Trophoblast cell (in vitro differentiated cells and primary cell): ENCODE data around the gene PARP1.

Experiments
- DNase-seq, 2 donors: peaks; one replicate each; pipeline ENCODE4 v3.0.0-alpha.2; 2016
- H2AFZ ChIP-seq: 2 replicates; pipeline ENCODE4 v1.6.1; 2013; ENCODE audit warnings: low read length, moderate library complexity, mild to moderate bottlenecking; ENCODE audit not compliant: insufficient read depth, poor library complexity
- H2AK5ac ChIP-seq: 2 replicates; pipeline ENCODE4 v1.6.1; 2013; ENCODE audit warnings: mild to moderate bottlenecking, low read length
- H2BK120ac ChIP-seq: 2 replicates; pipeline ENCODE4 v1.6.1; 2013; ENCODE audit warnings: low read length, mild to moderate bottlenecking, moderate library complexity; ENCODE audit not compliant: insufficient read depth, poor library complexity
- H2BK12ac ChIP-seq: 2 replicates; pipeline ENCODE4 v1.6.1; 2013; ENCODE audit warnings: mild to moderate bottlenecking, low read length, moderate library complexity
- H2BK5ac ChIP-seq: 2 replicates; pipeline ENCODE4 v1.6.1; 2013; ENCODE audit warnings: low read length, low read depth, moderate library complexity, mild to moderate bottlenecking; ENCODE audit not compliant: poor library complexity
- H3K14ac ChIP-seq: 2 replicates; pipeline ENCODE4 v1.6.1; 2013; ENCODE audit warnings: mild to moderate bottlenecking, low read length
- H3K18ac ChIP-seq: 2 replicates; pipeline ENCODE4 v1.6.1; 2013; ENCODE audit warnings: mild to moderate bottlenecking, low read length
- H3K23ac ChIP-seq: 2 replicates; pipeline ENCODE4 v1.6.1; 2013; ENCODE audit warnings: low read length
- H3K27ac ChIP-seq: 2 replicates; pipeline ENCODE4 v1.5.1; 2013; ENCODE audit warnings: low read depth, mild to moderate bottlenecking, inconsistent platforms, low read length, moderate library complexity
- H3K27me3 ChIP-seq: 2 replicates; pipeline ENCODE4 v1.6.1; 2013; ENCODE audit warnings: inconsistent platforms, mild to moderate bottlenecking, low read length, moderate library complexity; ENCODE audit not compliant: insufficient read depth
- H3K36me3 ChIP-seq, 2 experiments: 1 replicate in 1 of 2; 2 replicates in 1 of 2; pipeline ENCODE4 v1.6.1; 2013; ENCODE audit warnings: low read length in 2 of 2, mild to moderate bottlenecking in 2 of 2, moderate library complexity in 1 of 2; ENCODE audit not compliant: insufficient read depth in 2 of 2, control insufficient read depth in 1 of 2
- H3K4ac ChIP-seq: 2 replicates; pipeline ENCODE4 v1.6.1; 2013; ENCODE audit warnings: low read depth, mild to moderate bottlenecking, low read length, moderate library complexity
- H3K4me1 ChIP-seq, 2 experiments: 1 replicate in 1 of 2; 2 replicates in 1 of 2; pipeline ENCODE4 v1.6.1; 2013; ENCODE audit warnings: low read length in 2 of 2, mild to moderate bottlenecking in 2 of 2, moderate library complexity in 1 of 2; ENCODE audit not compliant: insufficient read depth in 2 of 2, control insufficient read depth in 1 of 2
- H3K4me2 ChIP-seq: 2 replicates; pipeline ENCODE4 v1.6.1; 2013; ENCODE audit warnings: inconsistent platforms, mild to moderate bottlenecking, low read length, moderate library complexity
- H3K4me3 ChIP-seq: 2 replicates; pipeline ENCODE4 v1.5.1; 2013; ENCODE audit warnings: mild to moderate bottlenecking, low read depth, low read length, inconsistent platforms
- H3K79me1 ChIP-seq: one replicate; pipeline ENCODE4 v1.6.1; 2013; ENCODE audit warnings: low read length
- H3K79me2 ChIP-seq: 2 replicates; pipeline ENCODE4 v1.6.1; 2013; ENCODE audit warnings: low read length, mild to moderate bottlenecking; ENCODE audit not compliant: control insufficient read depth, insufficient read depth, poor library complexity
- H3K9ac ChIP-seq: 2 replicates; pipeline ENCODE4 v1.6.1; 2013; ENCODE audit warnings: mild to moderate bottlenecking, low read length
- H3K9me3 ChIP-seq: 2 replicates; pipeline ENCODE4 v1.6.1; 2013; ENCODE audit warnings: low read depth, mild to moderate bottlenecking, control low read depth, inconsistent platforms, low read length; ENCODE audit not compliant: insufficient read depth
- H4K12ac ChIP-seq: 2 replicates; pipeline ENCODE4 v1.6.1; 2013; ENCODE audit warnings: low read depth, mild to moderate bottlenecking, low read length, moderate library complexity
- H4K8ac ChIP-seq: 2 replicates; pipeline ENCODE4 v1.6.1; 2013; ENCODE audit warnings: low read depth, mild to moderate bottlenecking, low read length, moderate library complexity
- H4K91ac ChIP-seq: one replicate; pipeline ENCODE4 v1.6.1; 2013; ENCODE audit warnings: low read depth, mild to moderate bottlenecking, low read length, moderate library complexity
- WGBS: extraction: QIAGEN DNeasy Blood & Tissue Kit; methylation state at CpG from one replicate; pipeline ENCODE4 v1.1.7; 2013; ENCODE audit warnings: missing lambda C conversion rate; ENCODE audit not compliant: insufficient read length, insufficient coverage; ENCODE audit errors: extremely low coverage; 5-methylcytosine and 5-hydroxymethylcytosine counted together

The PARP1 gene

GRCh38 chr1:226362361-226362760 is 45.5 kb downstream of the PARP1 start:
- no peak overlapping the region for H2BK12ac ChIP-seq
- H3K4me2 ChIP-seq: no peak overlapping the region
- no peak overlapping the region for H2BK120ac ChIP-seq
- H4K91ac ChIP-seq: no peak overlapping the region
- no peak overlapping the region for H4K12ac ChIP-seq
- H3K27ac ChIP-seq: no peak overlapping the region
- H3K36me3 ChIP-seq: peaks cover 30 to 70% of the 10 kb centered on the region in 2 experiments
- H3K18ac ChIP-seq: no peak overlapping the region
- H3K9ac ChIP-seq: no peak overlapping the region
- no peak overlapping the region for H2AFZ ChIP-seq
- H3K4me1 ChIP-seq: no peaks in the 10 kb centered on the region
- H4K8ac ChIP-seq: no peak overlapping the region
- H3K23ac ChIP-seq: no peak overlapping the region
- H2BK5ac ChIP-seq: no peak overlapping the region
- no peaks in the 10 kb centered on the region for H3K27me3 ChIP-seq
- no CpG with 5 or more reads among the region's 6 CpGs for WGBS
- no peak overlapping the region for H3K14ac ChIP-seq
- no peak overlapping the region for H3K4me3 ChIP-seq
- no peak overlapping the region for H3K4ac ChIP-seq
- DNase-seq: no peak
- no peaks in the 10 kb centered on the region for H3K79me2 ChIP-seq
- no peak overlapping the region for H2AK5ac ChIP-seq
- no peaks in the 10 kb centered on the region for H3K79me1 ChIP-seq
- H3K9me3 ChIP-seq: no peaks in the 10 kb centered on the region

GRCh38 chr1:226360106-226360746 is 47.7 kb downstream of the PARP1 start:
- WGBS: no CpG with 5 or more reads among the region's 8 CpGs

GRCh38 chr1:226357416-226357815 is 50.5 kb downstream of the PARP1 start:
- Histone ChIP-seq H3K9ac (no peak overlapping the region), H3K18ac (no peak overlapping the region), H3K4me1 (peaks cover 2 to 3% of the 10 kb centered on the region in 2 experiments), H4K12ac (no peak overlapping the region), H3K79me2 (no peaks in the 10 kb centered on the region), H2AFZ (no peak overlapping the region), H2BK5ac (no peak overlapping the region), H3K27ac (no peak overlapping the region), H3K36me3 (peaks cover 12 to 34% of the 10 kb centered on the region in 2 experiments), H2BK12ac (no peak overlapping the region), H3K9me3 (no peaks in the 10 kb centered on the region), H3K4me3 (no peak overlapping the region), H3K79me1 (no peaks in the 10 kb centered on the region), H3K27me3 (no peaks in the 10 kb centered on the region), H3K23ac (no peak overlapping the region), H3K4me2 (no peak overlapping the region), H2BK120ac (no peak overlapping the region), H3K14ac (no peak overlapping the region), H3K4ac (no peak overlapping the region), H4K91ac (no peak overlapping the region), H4K8ac (no peak overlapping the region), H2AK5ac (no peak overlapping the region)
- no CpG with 5 or more reads among the region's 2 CpGs for WGBS
- DNase-seq: no peak

More at GRCh38 chr1:226360106-226360746, 47.7 kb downstream of the PARP1 start:
- DNase-seq: no peak
- no peak overlapping the region for H4K8ac ChIP-seq
- H3K9ac ChIP-seq: no peak overlapping the region
- no peak overlapping the region for H2BK5ac ChIP-seq
- H3K23ac ChIP-seq: no peak overlapping the region
- no peak overlapping the region for H3K27ac ChIP-seq
- H3K4me3 ChIP-seq: no peak overlapping the region
- no peaks in the 10 kb centered on the region for H3K79me1 ChIP-seq
- no peak overlapping the region for H2BK120ac ChIP-seq
- no peak overlapping the region for H2BK12ac ChIP-seq
- H3K4me1 ChIP-seq: no peaks in the 10 kb centered on the region
- H3K4me2 ChIP-seq: no peak overlapping the region
- H3K18ac ChIP-seq: no peak overlapping the region
- H3K27me3 ChIP-seq: no peaks in the 10 kb centered on the region
- no peak overlapping the region for H4K12ac ChIP-seq
- H3K79me2 ChIP-seq: no peaks in the 10 kb centered on the region
- H2AFZ ChIP-seq: no peak overlapping the region
- H2AK5ac ChIP-seq: no peak overlapping the region
- H3K4ac ChIP-seq: no peak overlapping the region
- H3K36me3 ChIP-seq: peaks cover 26 to 60% of the 10 kb centered on the region in 2 experiments
- no peak overlapping the region for H3K14ac ChIP-seq
- no peak overlapping the region for H4K91ac ChIP-seq
- H3K9me3 ChIP-seq: no peaks in the 10 kb centered on the region

DNA sequence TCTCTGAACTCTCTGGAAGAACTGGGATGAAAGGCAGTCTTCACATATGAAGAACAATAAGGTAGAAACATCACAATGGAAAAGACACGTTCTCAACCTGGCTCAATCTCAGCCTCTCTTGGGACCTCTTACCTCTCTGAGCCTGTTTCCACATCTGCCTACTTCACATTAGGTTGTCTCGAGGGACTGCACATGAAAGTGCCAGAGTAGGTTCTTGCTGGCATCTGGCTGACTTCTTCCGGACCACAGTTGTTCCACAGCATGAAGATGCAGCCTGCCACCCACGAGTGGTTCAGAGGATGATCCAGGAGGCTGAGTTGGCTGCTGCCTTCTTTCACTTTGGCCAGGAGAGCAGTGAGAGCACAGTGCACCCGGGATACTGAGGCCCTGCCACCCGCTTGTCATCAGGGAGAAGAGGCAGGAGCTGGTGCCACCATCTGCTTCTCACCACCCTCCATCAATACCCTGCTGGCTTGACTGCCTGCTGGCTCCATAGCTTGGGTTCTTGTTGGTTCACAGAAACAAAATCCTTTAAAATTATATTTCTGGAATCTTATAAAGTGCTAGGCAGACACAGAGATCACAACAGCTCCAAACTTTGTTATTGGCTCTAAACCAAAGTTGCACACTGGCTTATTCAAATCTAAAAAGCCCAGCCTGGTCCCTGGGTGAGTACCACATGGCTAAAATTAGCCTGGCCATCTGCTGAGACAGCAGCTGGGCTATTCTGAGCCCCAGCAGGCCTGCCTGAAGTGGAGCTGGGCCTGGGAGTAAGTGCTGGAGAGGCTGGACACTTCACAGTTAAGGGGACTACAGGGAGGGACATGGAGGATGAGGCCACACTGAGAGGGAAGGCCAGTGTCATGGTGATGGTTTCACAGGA is 52.0 kb downstream of the PARP1 start:
- peaks cover 2 to 3% of the 10 kb centered on the region in 2 experiments for H3K4me1 ChIP-seq
- no peak overlapping the region for H4K12ac ChIP-seq
- H4K8ac ChIP-seq: no peak overlapping the region
- no peak for DNase-seq
- H3K4ac ChIP-seq: no peak overlapping the region
- no CpG with 5 or more reads among the region's 6 CpGs for WGBS
- H3K79me1 ChIP-seq: no peaks in the 10 kb centered on the region
- no peaks in the 10 kb centered on the region for H3K9me3 ChIP-seq
- no peaks in the 10 kb centered on the region for H3K27me3 ChIP-seq
- H3K4me3 ChIP-seq: no peak overlapping the region
- H2BK12ac ChIP-seq: no peak overlapping the region
- peaks cover 8 to 21% of the 10 kb centered on the region in 2 experiments for H3K36me3 ChIP-seq
- H3K79me2 ChIP-seq: no peaks in the 10 kb centered on the region
- no peak overlapping the region for H2AK5ac ChIP-seq
- H3K9ac ChIP-seq: no peak overlapping the region
- H3K27ac ChIP-seq: no peak overlapping the region
- H3K14ac ChIP-seq: no peak overlapping the region
- H2BK5ac ChIP-seq: no peak overlapping the region
- no peak overlapping the region for H2AFZ ChIP-seq
- H2BK120ac ChIP-seq: no peak overlapping the region
- H3K18ac ChIP-seq: no peak overlapping the region
- no peak overlapping the region for H4K91ac ChIP-seq
- no peak overlapping the region for H3K23ac ChIP-seq
- H3K4me2 ChIP-seq: no peak overlapping the region
